Esophagus muscularis mucosa (tissue), 4 donors: ENCODE measurements around the gene POU3F1.

ENCODE experiments used
- CTCF ChIP-seq, 3 experiments: fragments of 200-600 bp in 2 of 3; fragments of 450-650 bp in 1 of 3; sonication (generic) in 2 of 3; IDR thresholded peaks; one replicate each; pipeline ENCODE4 v1.5.1; 2017 to 2019; ENCODE audit warnings: antibody characterized with exemption in 3 of 3, mild to moderate bottlenecking in 2 of 3, moderate library complexity in 1 of 3
- EP300 ChIP-seq: sonication (generic); formaldehyde crosslinking; IDR thresholded peaks from one replicate; pipeline ENCODE4 v1.6.1; 2017; ENCODE audit warnings: antibody characterized with exemption
- POLR2A ChIP-seq: fragments of 450-650 bp; IDR thresholded peaks from one replicate; pipeline ENCODE4 v1.6.1; 2017; ENCODE audit warnings: antibody characterized with exemption, moderate library complexity, mild to moderate bottlenecking, low read depth

GRCh38 chr1:38095454-38095931 lies 48.9 kb upstream of the POU3F1 start:
- TF ChIP-seq CTCF (IDR thresholded peaks at IDR 0.05) (no peak), EP300 (no peak), POLR2A (no peak)
